Mammary epithelial cell (primary cell): Measurements from ENCODE around the gene BIRC2.

Source experiments
- CTCF ChIP-seq, 2 donors: IDR thresholded peaks in 1 of 2; conservative IDR thresholded peaks in 1 of 2; 2 replicates each; pipeline ENCODE4 v1.5.1; 2011 to 2012; ENCODE audit warnings: inconsistent platforms in 2 of 2, low read length in 2 of 2, mild to moderate bottlenecking in 2 of 2, control low read depth in 1 of 2, low read depth in 1 of 2; ENCODE audit not compliant: insufficient read depth in 1 of 2; ENCODE audit errors: extremely low read depth in 1 of 2
- EZH2 ChIP-seq: IDR thresholded peaks from 2 replicates; pipeline ENCODE4 v1.6.1; 2012; ENCODE audit warnings: low read length, inconsistent platforms, borderline replicate concordance

GRCh38 chr11:102405501-102405900 is 58.5 kb downstream of the BIRC2 start:
- TF ChIP-seq CTCF (conservative IDR thresholded peaks at IDR 0.05 in 1 of 2, IDR thresholded peaks at IDR 0.05 in 1 of 2; ENCODE audit: extremely low read depth in 1 of 2, insufficient read depth in 1 of 2, low read depth in 1 of 2, low read length in 2 of 2): no peak
- TF ChIP-seq EZH2: no peak
